ENCODE data around the gene DYNC1LI2. TPM values are rescaled to one million over a fixed set of nuclear protein-coding genes. Genes with fewer than 3 reads are reported as not detected.
A peak's percentile ranks its signal among the peaks of the same experiment; 100 is the strongest.

DYNC1LI2 gene
- total and polyA plus RNA-seq, 2 of the 8 experiments (the other 6 are each of a cell fraction or from before 2014, with no cell fraction given) = 35.0 to 70.8 TPM

- no peak for TF ChIP-seq GABPA (IDR thresholded peaks at IDR 0.05; ENCODE audit: borderline replicate concordance, insufficient read depth, low read length)
- TF ChIP-seq FOSL1 (IDR thresholded peaks at IDR 0.05; ENCODE audit: insufficient read depth, low read depth, low read length) = no peak
- peak; percentile 98 for TF ChIP-seq SP4 (IDR thresholded peaks at IDR 0.05; ENCODE audit: low read length)
- TF ChIP-seq ASH2L (IDR thresholded peaks at IDR 0.05; ENCODE audit: low read length) = peak; percentile 84
- peak; percentile 44; the same call in 1 of the 2 replicates for TF ChIP-seq TBP (IDR thresholded peaks at IDR 0.05; ENCODE audit: low read depth, low read length)
- TF ChIP-seq PHF8 (conservative IDR thresholded peaks at IDR 0.05; ENCODE audit: low read depth, low read length) = peak; percentile 95
- TF ChIP-seq MAX (IDR thresholded peaks at IDR 0.05) = peak; percentile 69
- no peak for TF ChIP-seq ATF3 (IDR thresholded peaks at IDR 0.05; ENCODE audit: insufficient read depth, low read depth, low read length)
- TF ChIP-seq CEBPB (IDR thresholded peaks at IDR 0.05; ENCODE audit: low read depth, low read length) = no peak
- TF ChIP-seq POLR2AphosphoS5 (IDR thresholded peaks at IDR 0.05; ENCODE audit: low read depth, low read length) = no peak; the same call in 1 of the 2 replicates
- no peak for TF ChIP-seq CHD2 (IDR thresholded peaks at IDR 0.05; ENCODE audit: low read length)
Measured at GRCh38 chr16:66751303-66751991, at the start of gene DYNC1LI2 (continued).
